Midbrain (tissue), 1 donor: ENCODE results near the gene LGALS9.
"Not testable (repeated sequence)": the region's sequence is repeated elsewhere in the genome, so short reads cannot be mapped to it uniquely, and the experiment has no call there.

Experiments
- DNase-seq: peaks from one replicate; lab custom pipeline; 2025; lab: John Stamatoyannopoulos, UW

The LGALS9 gene

DNA sequence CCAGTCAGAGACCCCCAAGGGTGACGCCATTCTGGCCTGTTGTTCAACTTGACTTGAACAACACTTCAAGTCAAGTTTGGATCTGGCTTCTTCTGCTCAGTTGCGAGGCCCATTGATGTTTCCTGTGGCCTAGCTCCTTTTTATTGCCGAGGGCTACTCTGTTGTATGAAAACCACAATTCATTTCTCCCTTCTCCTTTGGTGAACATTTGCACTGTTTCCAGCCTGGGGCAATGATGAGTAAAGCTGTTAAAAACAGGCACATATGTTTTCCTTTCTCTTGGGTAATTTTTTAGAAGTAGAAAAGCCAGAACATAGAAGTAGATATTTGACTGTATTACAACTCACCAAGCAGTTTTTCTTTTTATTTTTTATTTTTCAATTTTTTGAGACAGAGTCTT is 1.7 kb upstream of the LGALS9 start:
- not testable (repeated sequence) for DNase-seq

DNA sequence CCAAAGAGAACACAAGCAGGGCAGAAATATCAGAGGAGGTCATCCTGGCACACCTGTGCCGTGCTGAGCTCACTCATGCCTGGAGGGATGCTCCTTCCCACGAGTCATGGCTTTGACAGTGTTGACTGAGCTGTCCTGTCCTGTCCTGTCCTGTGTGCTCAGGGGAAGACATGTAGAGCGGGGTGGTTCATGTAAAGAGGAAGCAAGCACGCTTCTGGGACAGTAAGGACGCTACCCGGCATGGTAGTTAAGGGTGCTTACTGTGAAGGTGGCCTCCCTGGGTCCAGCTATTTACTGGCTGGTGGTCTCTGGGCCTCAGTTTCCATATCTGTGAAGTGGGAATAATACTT is 398 bp downstream of the LGALS9 start:
- DNase-seq = no peak

GRCh38 chr17:27631897-27632725 is 1.1 kb downstream of the LGALS9 start:
- no peak for DNase-seq

DNA sequence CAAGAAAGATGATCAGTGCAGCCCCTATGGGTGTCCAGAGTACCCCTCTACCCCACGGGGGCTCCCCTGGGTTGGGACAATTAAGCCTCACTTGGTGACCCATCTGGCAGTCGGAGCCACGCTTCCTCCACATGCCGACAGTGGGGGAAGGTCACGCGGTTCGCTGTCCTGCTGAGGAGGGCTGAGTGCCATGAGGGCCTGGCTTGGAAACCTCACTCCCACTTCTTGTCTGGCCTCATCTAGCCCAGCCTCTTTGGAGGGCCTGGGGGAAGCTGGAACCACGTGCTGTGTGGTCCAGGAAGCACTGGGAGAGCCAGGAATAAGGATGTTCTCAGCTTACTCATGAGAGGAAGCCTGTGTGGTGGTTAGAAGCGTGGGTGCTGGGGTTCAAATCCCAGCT is 1.8 kb downstream of the LGALS9 start:
- DNase-seq = peak; percentile 68

GRCh38 chr17:27633312-27634025 is 2.5 kb downstream of the LGALS9 start:
- peak; percentile 3 for DNase-seq

- no peak for DNase-seq
Observed at GRCh38 chr17:27634026-27634335, 3.0 kb downstream of the LGALS9 start.

GRCh38 chr17:27634776-27635175 is 3.8 kb downstream of the LGALS9 start:
- no peak for DNase-seq

- DNase-seq = peak; percentile 2
Observed at GRCh38 chr17:27635275-27635823, 4.4 kb downstream of the LGALS9 start.

DNA sequence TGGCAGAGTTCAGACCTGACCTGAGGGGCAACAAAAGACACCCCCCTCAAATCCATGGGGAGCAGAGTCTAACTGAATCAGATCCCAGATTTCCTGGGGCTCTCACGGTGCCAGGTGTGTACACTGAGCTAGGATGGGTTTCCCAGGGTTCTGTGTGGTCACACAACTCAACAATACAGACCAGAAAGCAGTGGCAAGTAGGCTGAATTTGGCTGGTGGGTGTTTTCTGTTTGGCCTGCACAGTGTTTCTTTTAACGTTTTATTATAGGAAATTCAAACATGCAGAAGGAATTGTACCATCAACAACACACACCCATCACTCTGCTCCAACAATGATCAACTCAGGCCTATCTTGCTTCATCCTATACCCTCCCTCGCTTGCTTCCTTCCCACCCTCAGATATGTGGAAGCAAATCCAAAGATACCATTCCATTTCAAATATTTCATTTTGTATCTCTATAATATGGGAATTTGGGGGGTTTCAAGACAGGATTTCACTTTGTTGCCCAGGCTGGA is 5.1 kb downstream of the LGALS9 start:
- DNase-seq = not testable (repeated sequence)

- DNase-seq = not testable (repeated sequence)
Observed at GRCh38 chr17:27637818-27638217, 6.8 kb downstream of the LGALS9 start.

GRCh38 chr17:27638415-27638914 is 7.5 kb downstream of the LGALS9 start:
- not testable (repeated sequence) for DNase-seq

DNA sequence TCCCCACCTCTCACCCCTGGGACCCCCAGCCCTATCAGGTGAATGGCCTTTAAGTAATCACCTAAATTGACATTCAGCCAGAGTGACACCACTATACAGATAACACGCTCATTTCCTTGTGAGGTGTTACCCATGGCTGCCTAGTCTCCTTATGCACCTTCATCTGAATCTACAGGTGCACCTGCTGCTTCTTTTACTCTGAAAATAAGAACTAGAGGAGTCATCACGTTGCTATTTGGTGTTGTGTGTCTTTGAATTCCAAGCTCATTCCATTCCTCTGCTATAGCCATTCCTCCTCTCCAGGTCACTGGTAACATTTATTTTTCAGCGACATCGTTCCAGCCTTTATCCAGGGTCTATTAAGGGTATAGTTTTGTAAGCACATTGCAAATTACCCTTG is 9.8 kb downstream of the LGALS9 start:
- no peak for DNase-seq

DNA sequence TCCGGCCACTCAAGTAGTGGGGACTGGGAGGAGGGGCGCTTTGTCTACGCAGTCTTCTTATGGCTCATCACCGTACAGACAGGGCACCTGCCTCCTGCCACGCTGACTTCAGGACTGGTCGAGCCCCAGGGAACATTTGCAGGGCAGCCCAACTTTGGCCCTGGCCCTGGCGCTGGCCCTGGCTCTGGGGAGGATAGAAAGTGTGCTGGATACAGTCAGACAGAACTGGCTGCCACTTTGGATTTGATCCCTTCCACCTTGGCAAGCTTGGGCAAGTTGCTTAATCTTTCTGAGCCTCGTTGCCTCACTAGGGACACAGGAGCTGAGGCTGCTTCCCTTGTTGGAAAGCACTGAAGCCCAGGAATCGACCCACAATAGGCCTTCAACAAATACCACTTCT is 13.6 kb downstream of the LGALS9 start:
- DNase-seq = peak; percentile 22

DNA sequence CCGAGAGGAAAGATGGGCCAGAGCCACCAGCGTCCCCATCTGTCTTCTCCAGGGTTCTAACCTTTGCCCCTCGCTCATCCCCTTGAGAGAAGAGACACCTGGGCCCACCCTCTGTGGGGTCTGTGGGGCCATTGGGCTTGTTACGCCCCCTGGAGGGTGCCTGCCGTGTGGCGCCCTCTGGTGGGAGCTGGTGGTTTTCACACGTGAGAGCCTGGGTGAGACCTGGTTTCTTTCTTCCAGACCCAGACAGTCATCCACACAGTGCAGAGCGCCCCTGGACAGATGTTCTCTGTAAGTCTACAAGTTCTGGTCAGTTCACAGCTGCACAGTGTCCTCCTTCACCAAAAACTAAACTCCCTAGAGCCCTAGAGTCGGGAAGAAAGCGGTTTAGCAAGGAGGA is 14.6 kb downstream of the LGALS9 start:
- DNase-seq = not testable (repeated sequence)

DNA sequence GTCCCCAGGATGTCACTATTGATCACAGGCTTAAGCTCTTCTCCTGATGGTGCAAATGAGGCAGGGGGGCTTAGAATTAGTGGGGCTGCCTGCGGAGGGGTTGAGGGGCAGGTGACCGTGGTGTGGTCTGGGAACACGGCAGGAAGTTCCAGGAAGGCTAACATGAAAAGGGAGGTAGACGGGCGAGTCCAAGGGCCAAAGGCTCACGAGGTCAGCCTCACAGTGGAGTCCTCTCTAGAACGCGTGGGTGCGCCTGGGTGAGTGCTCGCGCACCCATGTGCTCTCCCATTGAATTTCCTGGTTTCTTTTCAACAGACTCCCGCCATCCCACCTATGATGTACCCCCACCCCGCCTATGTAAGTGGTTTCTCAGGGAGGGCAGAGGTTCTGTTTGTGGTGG is 15.2 kb downstream of the LGALS9 start:
- no peak for DNase-seq

DNA sequence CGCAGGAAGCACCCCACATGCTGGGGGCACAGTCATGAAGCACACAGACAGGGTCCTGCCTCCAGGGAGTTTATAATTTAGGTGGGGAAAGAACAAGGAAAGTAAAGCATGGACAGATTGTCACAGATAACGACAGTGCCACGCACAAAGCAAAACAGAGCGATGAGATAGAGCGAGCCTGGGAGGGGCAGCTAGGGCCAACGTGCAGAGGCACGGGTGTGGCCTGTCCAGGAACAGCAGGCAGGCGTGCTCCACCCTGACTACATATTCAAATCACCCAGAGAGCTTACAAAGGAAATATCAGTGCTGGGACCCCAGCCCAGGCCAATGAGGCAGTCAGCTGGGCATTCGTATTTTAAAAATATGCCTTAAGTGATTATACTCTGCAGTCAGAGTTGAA is 16.8 kb downstream of the LGALS9 start:
- no peak for DNase-seq

DNA sequence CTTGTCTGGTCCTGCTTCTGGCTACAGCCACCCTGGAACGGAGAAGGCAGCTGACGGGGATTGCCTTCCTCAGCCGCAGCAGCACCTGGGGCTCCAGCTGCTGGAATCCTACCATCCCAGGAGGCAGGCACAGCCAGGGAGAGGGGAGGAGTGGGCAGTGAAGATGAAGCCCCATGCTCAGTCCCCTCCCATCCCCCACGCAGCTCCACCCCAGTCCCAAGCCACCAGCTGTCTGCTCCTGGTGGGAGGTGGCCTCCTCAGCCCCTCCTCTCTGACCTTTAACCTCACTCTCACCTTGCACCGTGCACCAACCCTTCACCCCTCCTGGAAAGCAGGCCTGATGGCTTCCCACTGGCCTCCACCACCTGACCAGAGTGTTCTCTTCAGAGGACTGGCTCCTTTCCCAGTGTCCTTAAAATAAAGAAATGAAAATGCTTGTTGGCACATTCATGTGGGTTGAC is 18.2 kb downstream of the LGALS9 start:
- peak; percentile 72 for DNase-seq

- peak; percentile 73 for DNase-seq
Observed at GRCh38 chr17:27649929-27650328, 18.9 kb downstream of the LGALS9 start.

- DNase-seq = no peak
Observed at GRCh38 chr17:27650836-27651235, 19.8 kb downstream of the LGALS9 start.

- DNase-seq = peak; percentile 66
Observed at GRCh38 chr17:27651411-27652345, 20.7 kb downstream of the LGALS9 start.

DNA sequence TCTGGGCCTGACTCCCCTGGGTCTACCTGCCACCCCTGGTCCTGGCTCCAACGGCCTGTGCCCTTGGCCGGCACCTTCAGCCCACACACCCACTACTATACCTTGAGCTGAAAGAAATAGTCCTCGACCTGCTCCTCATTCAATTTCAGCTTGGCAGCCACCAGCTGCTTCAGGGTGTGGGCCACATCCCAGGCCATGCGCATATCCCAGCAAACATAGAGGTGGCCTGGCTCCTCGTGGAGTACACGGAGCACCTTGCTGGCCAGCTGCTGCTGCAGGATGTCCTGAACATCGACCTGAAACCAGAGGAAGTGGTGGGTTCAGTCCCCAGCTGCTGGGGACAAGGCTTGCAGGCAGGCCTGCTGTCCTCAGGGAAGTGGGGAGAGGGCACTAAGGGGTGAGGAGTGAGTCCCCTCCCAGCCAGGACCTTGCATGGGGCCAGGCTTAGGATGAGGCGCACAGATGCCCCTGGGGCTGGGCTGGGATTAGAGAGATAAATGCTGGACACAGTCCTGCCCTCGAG is 22.5 kb downstream of the LGALS9 start:
- not testable (repeated sequence) for DNase-seq
